NT2/D1 (cell line): Measurements from ENCODE around the gene OPN1LW.

Source experiments
- SUZ12 ChIP-seq: IDR thresholded peaks from 2 replicates; pipeline ENCODE4 v1.6.1; 2011; ENCODE audit not compliant: insufficient read length, insufficient read depth; ENCODE audit errors: extremely low read depth
- YY1 ChIP-seq: IDR thresholded peaks from 2 replicates; pipeline ENCODE4 v1.6.1; 2011; ENCODE audit not compliant: insufficient read length, insufficient read depth
- ZNF274 ChIP-seq: IDR thresholded peaks from 2 replicates; pipeline ENCODE4 v1.6.1; 2011; ENCODE audit warnings: mild to moderate bottlenecking, low read depth, low read length

- TF ChIP-seq ZNF274 (no peak), YY1 (no peak), SUZ12 (no peak)
Observed at GRCh38 chrX:154136627-154137161, 7.3 kb upstream of the OPN1LW start.
